Upper lobe of left lung (tissue), 6 donors: ENCODE measurements around the gene NSD1. TPM values are rescaled to one million over a fixed set of nuclear protein-coding genes. Genes with fewer than 3 reads are reported as not detected.
"Not testable (repeated sequence)": the region's sequence is repeated elsewhere in the genome, so short reads cannot be mapped to it uniquely, and the experiment has no call there.

Experiments
- ATAC-seq, 2 donors: fragments of 200-7000 bp; cut with Tn5 transposase; one replicate each; pipeline ENCODE4 v1.9.1; 2022; ENCODE audit warnings: mild to moderate bottlenecking in 2 of 2, moderate library complexity in 2 of 2; ENCODE audit not compliant: low FRiP score in 2 of 2
- DNase-seq, 2 donors: peaks; one replicate each; pipeline ENCODE4 v3.0.0-alpha.2; 2019 to 2020
- H3K27ac ChIP-seq, 4 donors: fragments of 200-600 bp; sonication (generic); one replicate each; pipeline ENCODE4 v1.5.1; 2016 to 2019
- H3K27me3 ChIP-seq, 4 donors: fragments of 200-600 bp; sonication (generic); one replicate each; pipeline ENCODE4 v1.5.1; 2017 to 2019
- H3K36me3 ChIP-seq, 4 donors: fragments of 200-600 bp; sonication (generic); one replicate each; pipeline ENCODE4 v1.5.1; 2016 to 2019
- H3K4me1 ChIP-seq, 4 donors: fragments of 200-600 bp; sonication (generic); one replicate each; pipeline ENCODE4 v1.5.1; 2018 to 2019
- H3K4me3 ChIP-seq, 4 donors: fragments of 200-600 bp; sonication (generic); one replicate each; pipeline ENCODE4 v1.5.1; 2017 to 2019; ENCODE audit warnings: mild to moderate bottlenecking in 2 of 4, moderate library complexity in 1 of 4
- H3K9me3 ChIP-seq, 4 donors: fragments of 200-600 bp; sonication (generic); one replicate each; pipeline ENCODE4 v1.5.1; 2018 to 2019
- EP300 ChIP-seq, 4 donors: sonication (generic); formaldehyde crosslinking; IDR thresholded peaks; one replicate each; pipeline ENCODE4 v1.5.1; 2017; ENCODE audit warnings: antibody characterized with exemption in 4 of 4, control low read depth in 2 of 4
- POLR2A ChIP-seq, 4 donors: fragments of 450-650 bp; IDR thresholded peaks; one replicate each; pipeline ENCODE4 v1.5.1; 2016 to 2017; ENCODE audit warnings: antibody characterized with exemption in 4 of 4, mild to moderate bottlenecking in 2 of 4
- POLR2AphosphoS5 ChIP-seq, 2 donors: sonication (generic); formaldehyde crosslinking; IDR thresholded peaks; one replicate each; pipeline ENCODE4 v1.5.1; 2017; ENCODE audit warnings: antibody characterized with exemption in 2 of 2
- WGBS, 2 donors: methylation state at CpG; one replicate each; pipeline ENCODE4 v1.1.5; 2017 to 2018; 5-methylcytosine and 5-hydroxymethylcytosine counted together
- total RNA-seq, 6 donors: library from RNA; depleted of rRNA in 4 of 6; stranded (reverse); fragments of >200 nt in 4 of 6; gene quantifications; one replicate each; pipeline versions ENCODE4 v1.1.0 to v1.2.1, GENCODE V29; 2016 to 2021
- TF ChIP-seq, protein P1 (sequence below), 6 experiments: fragments of 450-650 bp in 4 of 6; fragments of 200-600 bp in 2 of 6; sonication (generic) in 2 of 6; IDR thresholded peaks; one replicate each; pipeline ENCODE4 v1.5.1; 2016 to 2019; ENCODE audit warnings: antibody characterized with exemption in 6 of 6
- donor health status: DM: no; HTN: no; CAD: no; lungs with moderate emphysema.
- donor health status: DM: no; HTN: yes; CAD: no; lungs with severe emphysema.

The NSD1 gene
- total RNA-seq, 6 donors from 2014 or later: 33.0 to 69.1 (median 55.7) TPM

DNA sequence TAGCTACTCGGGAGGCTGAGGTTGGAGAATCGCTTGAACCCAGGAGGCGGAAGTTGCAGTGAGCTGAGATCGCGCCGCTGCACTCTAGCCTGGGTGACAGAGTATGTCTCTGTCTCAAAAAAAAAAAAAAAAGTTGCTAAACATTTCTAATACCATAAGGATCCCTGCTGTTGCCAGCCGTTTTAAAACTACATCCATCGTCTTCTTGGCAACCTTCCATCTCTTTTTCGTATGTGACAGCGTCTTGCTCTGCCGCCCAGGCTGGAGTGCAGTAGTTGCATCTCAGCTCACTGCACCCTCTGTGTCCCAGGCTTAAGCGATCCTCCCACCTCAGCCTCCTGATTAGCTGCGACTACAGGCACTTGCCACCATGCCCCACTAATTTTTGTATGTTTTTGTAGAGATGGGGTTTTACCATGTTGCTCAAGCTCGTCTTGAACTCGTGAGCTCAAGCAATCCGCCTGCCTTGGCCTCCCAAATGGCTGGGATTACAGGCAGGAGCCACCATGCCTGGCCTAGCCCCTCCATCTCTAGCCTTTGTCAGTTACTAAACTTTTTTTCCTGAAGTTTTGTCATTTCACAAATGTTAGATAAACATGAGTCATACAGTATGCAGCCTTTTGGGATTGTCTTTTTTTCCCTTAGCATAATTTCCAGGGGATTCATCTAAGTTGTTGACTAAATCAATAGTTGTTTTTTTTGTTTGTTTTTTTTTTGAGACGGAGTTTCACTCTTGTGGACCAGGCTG lies 13.5 kb downstream of the NSD1 start:
- Histone ChIP-seq H3K4me3 (no peak overlapping the region), H3K27ac (no peak overlapping the region), H3K9me3 (no peaks in the 10 kb centered on the region), H3K36me3 (peaks cover 8 to 73% (median 29%) of the 10 kb centered on the region in 4 donors), H3K27me3 (no peaks in the 10 kb centered on the region), H3K4me1 (peaks cover 0 to 7% (median 3%) of the 10 kb centered on the region in 4 donors)
- ATAC-seq (no peak), DNase-seq (no peak)
- WGBS, 2 donors: 81 to 91% methylated on average over 17 of the region's 17 CpGs
- TF ChIP-seq EP300 (IDR thresholded peaks at IDR 0.05) (no peak), POLR2AphosphoS5 (IDR thresholded peaks at IDR 0.05) (no peak), POLR2A (IDR thresholded peaks at IDR 0.05) (no peak)
- TF ChIP-seq, protein P1, sequence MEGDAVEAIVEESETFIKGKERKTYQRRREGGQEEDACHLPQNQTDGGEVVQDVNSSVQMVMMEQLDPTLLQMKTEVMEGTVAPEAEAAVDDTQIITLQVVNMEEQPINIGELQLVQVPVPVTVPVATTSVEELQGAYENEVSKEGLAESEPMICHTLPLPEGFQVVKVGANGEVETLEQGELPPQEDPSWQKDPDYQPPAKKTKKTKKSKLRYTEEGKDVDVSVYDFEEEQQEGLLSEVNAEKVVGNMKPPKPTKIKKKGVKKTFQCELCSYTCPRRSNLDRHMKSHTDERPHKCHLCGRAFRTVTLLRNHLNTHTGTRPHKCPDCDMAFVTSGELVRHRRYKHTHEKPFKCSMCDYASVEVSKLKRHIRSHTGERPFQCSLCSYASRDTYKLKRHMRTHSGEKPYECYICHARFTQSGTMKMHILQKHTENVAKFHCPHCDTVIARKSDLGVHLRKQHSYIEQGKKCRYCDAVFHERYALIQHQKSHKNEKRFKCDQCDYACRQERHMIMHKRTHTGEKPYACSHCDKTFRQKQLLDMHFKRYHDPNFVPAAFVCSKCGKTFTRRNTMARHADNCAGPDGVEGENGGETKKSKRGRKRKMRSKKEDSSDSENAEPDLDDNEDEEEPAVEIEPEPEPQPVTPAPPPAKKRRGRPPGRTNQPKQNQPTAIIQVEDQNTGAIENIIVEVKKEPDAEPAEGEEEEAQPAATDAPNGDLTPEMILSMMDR (IDR thresholded peaks at IDR 0.05): no peak

DNA sequence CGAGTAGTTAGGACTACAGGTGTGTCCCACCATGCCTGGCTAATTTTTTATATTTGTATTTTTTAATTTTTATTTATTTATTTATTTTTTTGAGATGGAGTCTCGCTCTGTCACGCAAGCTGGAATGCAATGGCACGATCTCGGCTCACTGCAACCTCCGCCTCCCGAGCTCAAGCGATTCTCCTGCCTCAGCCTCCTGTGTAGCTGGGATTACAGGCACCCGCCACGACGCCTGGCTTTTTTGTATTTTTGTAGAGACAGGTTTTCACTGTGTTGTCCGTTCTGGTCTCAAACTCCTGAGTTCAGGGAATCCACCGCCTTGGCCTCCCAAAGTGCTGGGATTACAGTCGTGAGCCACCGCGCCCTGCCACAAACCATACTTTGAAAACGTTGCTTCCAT lies 16.5 kb downstream of the NSD1 start:
- peaks cover 8 to 63% (median 22%) of the 10 kb centered on the region in 4 donors for H3K36me3 ChIP-seq
- not testable (repeated sequence) for H3K4me3 ChIP-seq, H3K27me3 ChIP-seq, ATAC-seq, H3K4me1 ChIP-seq, H3K9me3 ChIP-seq, DNase-seq, H3K27ac ChIP-seq
- 95% methylated on average over 17 of the region's 17 CpGs for WGBS, 2 donors

DNA sequence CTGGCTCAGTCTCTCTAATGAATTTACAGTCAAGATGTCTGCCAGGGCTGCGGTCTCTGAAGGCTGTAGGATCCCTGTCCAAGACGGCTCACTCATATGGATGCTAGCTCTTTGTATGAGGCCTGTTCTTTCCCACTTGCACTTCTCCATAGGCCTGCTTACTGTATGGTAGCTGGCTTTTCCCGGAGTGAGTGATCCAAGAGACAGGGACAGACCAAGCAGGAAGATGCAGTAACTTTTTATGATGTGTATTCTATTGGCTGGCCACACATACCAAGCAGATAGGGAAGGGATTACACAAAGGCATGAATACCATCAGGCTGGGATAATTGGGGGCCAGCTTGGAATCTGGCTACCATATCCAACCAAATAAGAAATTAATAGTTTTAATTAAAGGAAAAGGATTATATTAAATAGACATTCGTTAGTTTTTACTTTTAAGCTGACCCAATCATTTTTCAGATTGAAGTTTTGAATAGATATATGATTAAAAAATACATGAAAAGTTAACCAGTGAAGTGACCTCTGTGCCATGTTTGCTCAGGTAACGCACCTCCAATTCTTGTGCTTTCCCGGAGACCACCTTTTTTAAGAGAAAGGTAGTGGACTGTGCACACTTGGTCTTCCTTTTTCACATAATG lies 20.6 kb downstream of the NSD1 start:
- Histone ChIP-seq H3K27me3 (no peaks in the 10 kb centered on the region), H3K9me3 (no peaks in the 10 kb centered on the region), H3K4me1 (no peaks in the 10 kb centered on the region), H3K4me3 (no peak overlapping the region), H3K36me3 (peaks cover 3 to 35% (median 10%) of the 10 kb centered on the region in 4 donors), H3K27ac (no peak overlapping the region)
- DNase-seq (no peak), ATAC-seq (no peak)
- TF ChIP-seq EP300 (IDR thresholded peaks at IDR 0.05) (no peak), POLR2AphosphoS5 (IDR thresholded peaks at IDR 0.05) (no peak), POLR2A (IDR thresholded peaks at IDR 0.05) (no peak)
- TF ChIP-seq, protein P1 (IDR thresholded peaks at IDR 0.05): no peak
- WGBS, 2 donors: 83 to 86% methylated on average over 6 of the region's 6 CpGs

DNA sequence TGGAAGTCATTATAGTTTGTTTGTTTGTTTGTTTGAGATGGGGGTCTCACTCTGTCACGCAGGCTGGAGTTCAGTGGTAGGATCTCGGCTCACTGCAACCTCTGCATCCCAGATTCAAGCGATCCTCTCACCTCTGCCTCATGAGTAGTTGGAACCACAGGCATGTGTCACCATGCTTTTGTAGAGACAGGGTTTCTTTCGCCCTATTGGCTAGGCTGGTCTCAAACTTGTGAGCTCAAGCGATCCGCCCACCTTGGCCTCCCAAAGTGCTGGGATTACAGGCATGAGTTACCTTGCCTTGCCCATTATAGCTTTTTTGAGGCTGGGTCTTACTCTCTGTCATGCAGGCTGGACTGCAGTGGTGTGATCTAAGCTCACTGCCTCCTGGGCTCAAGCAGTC lies 28.8 kb downstream of the NSD1 start:
- peaks cover 0 to 22% (median 0%) of the 10 kb centered on the region in 4 donors for H3K36me3 ChIP-seq
- TF ChIP-seq, protein P1 (IDR thresholded peaks at IDR 0.05): no peak
- TF ChIP-seq EP300 (IDR thresholded peaks at IDR 0.05) (no peak), POLR2A (IDR thresholded peaks at IDR 0.05) (no peak), POLR2AphosphoS5 (IDR thresholded peaks at IDR 0.05) (no peak)
- H3K4me3 ChIP-seq: no peak overlapping the region
- no peaks in the 10 kb centered on the region for H3K27me3 ChIP-seq
- WGBS, 2 donors: 94 to 97% methylated on average over 6 of the region's 6 CpGs
- H3K4me1 ChIP-seq: no peaks in the 10 kb centered on the region
- no peak for ATAC-seq
- DNase-seq: no peak
- H3K9me3 ChIP-seq: no peaks in the 10 kb centered on the region
- H3K27ac ChIP-seq: no peak overlapping the region

DNA sequence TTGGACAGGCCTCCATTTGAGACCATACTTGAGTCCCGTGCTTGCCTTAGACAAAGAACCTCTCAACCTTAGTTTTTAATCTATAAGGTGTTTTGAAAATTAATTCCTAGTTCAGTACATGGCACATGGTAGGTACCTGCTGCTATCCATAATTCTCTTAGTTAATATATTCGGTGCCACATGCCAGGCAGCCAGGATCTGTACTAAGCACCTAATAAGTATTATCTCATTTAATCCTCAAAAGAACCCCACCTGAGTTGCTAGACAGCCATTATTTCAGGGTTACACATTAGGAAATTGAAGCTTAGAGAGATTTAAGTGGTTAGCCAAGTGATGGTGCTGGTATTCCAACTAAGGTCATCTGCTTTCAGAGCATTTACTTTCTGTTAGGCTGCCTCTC lies 29.9 kb downstream of the NSD1 start:
- no peaks in the 10 kb centered on the region for H3K9me3 ChIP-seq
- DNase-seq: no peak
- no peak for TF ChIP-seq EP300 (IDR thresholded peaks at IDR 0.05)
- no peak for TF ChIP-seq POLR2A (IDR thresholded peaks at IDR 0.05)
- TF ChIP-seq, protein P1 (IDR thresholded peaks at IDR 0.05): no peak
- no peak for TF ChIP-seq POLR2AphosphoS5 (IDR thresholded peaks at IDR 0.05)
- H3K36me3 ChIP-seq: peaks cover 0 to 17% (median 0%) of the 10 kb centered on the region in 4 donors
- no peaks in the 10 kb centered on the region for H3K27me3 ChIP-seq
- no peak overlapping the region for H3K27ac ChIP-seq
- H3K4me1 ChIP-seq: no peaks in the 10 kb centered on the region
- 95 to 100% methylated on average over 2 of the region's 2 CpGs for whole genome bisulfite sequencing, 2 donors
- no peak overlapping the region for H3K4me3 ChIP-seq
- no peak for ATAC-seq
